Activated CD8-positive, alpha-beta T cell treated with anti-CD3 and anti-CD28 coated beads for 36 hours (primary cell): ENCODE data around the gene IZUMO1. TPM values are rescaled to one million over a fixed set of nuclear protein-coding genes. Genes with fewer than 3 reads are reported as not detected.

Experiments used
- ATAC-seq: fragments of 200-7000 bp; cut with Tn5 transposase; one replicate; pipeline ENCODE4 v1.10.0; 2021; ENCODE audit warnings: mild to moderate bottlenecking, moderate library complexity
- CTCF ChIA-PET: fragments of 350-600 bp; sonication (Branson Sonifier 250); formaldehyde crosslinking; loops from one replicate; lab custom pipeline; 2021; ENCODE audit warnings: antibody characterized with exemption; lab: Charles Lee
- POLR2A ChIA-PET: fragments of 350-600 bp; sonication (Branson Sonifier 250); formaldehyde crosslinking; loops from one replicate; lab custom pipeline; 2021; ENCODE audit warnings: antibody characterized with exemption; lab: Charles Lee
- DNase-seq: peaks from one replicate; pipeline ENCODE4 v3.0.0-alpha.2; 2020
- H3K27ac Mint-ChIP-seq: one replicate; pipeline ENCODE4 v1.8.0; 2021; ENCODE audit warnings: mild to moderate bottlenecking, mixed read lengths
- H3K27me3 Mint-ChIP-seq: one replicate; pipeline ENCODE4 v1.8.0; 2021; ENCODE audit warnings: mixed read lengths
- H3K36me3 Mint-ChIP-seq: one replicate; pipeline ENCODE4 v1.8.0; 2021; ENCODE audit warnings: low read depth, mixed read lengths
- H3K4me1 Mint-ChIP-seq: one replicate; pipeline ENCODE4 v1.8.0; 2021; ENCODE audit warnings: low read depth, mixed read lengths
- H3K4me3 Mint-ChIP-seq: one replicate; pipeline ENCODE4 v1.8.0; 2021; ENCODE audit warnings: mild to moderate bottlenecking, moderate library complexity, mixed read lengths
- H3K9me3 Mint-ChIP-seq: one replicate; pipeline ENCODE4 v1.8.0; 2021; ENCODE audit warnings: mixed read lengths
- CTCF ChIP-seq: fragments of 200-600 bp; IDR thresholded peaks from one replicate; pipeline ENCODE4 v1.8.0; 2022; ENCODE audit warnings: antibody characterized with exemption, mild to moderate bottlenecking
- intact Hi-C: fragments of 100-400 bp; cut with micrococcal nuclease; formaldehyde crosslinking; loops from one replicate; pipeline ENCODE4 v1.10.0; 2022
- total RNA-seq, 2 experiments: library from RNA; stranded (reverse); gene quantifications; one replicate each; pipeline ENCODE4 v1.2.3, GENCODE V29; 2021

Gene IZUMO1
- total RNA-seq, 2 experiments from 2014 or later, result not detected

DNA sequence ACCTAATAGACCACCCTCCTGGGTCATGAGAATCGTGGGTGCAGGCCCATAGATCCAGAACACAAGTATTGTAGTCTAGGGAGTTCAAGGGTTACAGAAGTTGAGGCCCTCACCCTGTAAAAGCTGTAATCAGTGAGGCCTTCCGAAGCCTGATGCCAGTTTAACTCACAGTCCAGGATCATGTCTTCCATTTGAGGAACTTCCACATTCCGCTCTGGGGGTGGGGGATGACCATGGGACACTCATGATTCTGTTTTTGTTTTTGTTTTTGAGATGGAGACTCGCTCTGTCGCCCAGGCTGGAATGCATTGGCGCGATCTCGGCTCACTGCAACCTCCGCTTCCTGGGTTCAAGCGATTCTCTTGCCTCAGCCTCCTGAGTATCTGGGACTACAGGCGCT, 4.6 kb downstream of the IZUMO1 start:
- ChIA-PET POLR2A (interaction anchor here (1.2 kb wide), 1 partner anchor 16 kb away, joined by 3 read pairs; no protein-coding TSS in a partner anchor), CTCF (no interaction called here)
- Mint-ChIP-seq H3K27me3 (peaks cover 18% of the 10 kb centered on the region), H3K4me3 (no peak overlapping the region), H3K27ac (no peak overlapping the region), H3K36me3 (no peaks in the 10 kb centered on the region), H3K4me1 (peaks cover 21% of the 10 kb centered on the region), H3K9me3 (no peaks in the 10 kb centered on the region)
- ATAC-seq, result no peak
- intact Hi-C loops, result loop anchor here (10.0 kb wide), 1 partner anchor 97 kb away; the partner anchor contains the start of gene CA11
- no peak for DNase-seq
- no peak for TF ChIP-seq CTCF

- Mint-ChIP-seq H3K4me1 (peaks cover 21% of the 10 kb centered on the region), H3K36me3 (no peaks in the 10 kb centered on the region), H3K27me3 (peaks cover 17% of the 10 kb centered on the region), H3K27ac (no peak overlapping the region), H3K9me3 (no peaks in the 10 kb centered on the region), H3K4me3 (no peak overlapping the region)
- ATAC-seq (peak; percentile 17), DNase-seq (peak; percentile 65)
- intact Hi-C loops, result loop anchor here (10.0 kb wide), 1 partner anchor 97 kb away; the partner anchor contains the start of gene CA11
- CTCF ChIA-PET, result no interaction called here
- POLR2A ChIA-PET, result interaction anchor here (1.2 kb wide), 1 partner anchor 16 kb away, joined by 3 read pairs; no protein-coding TSS in a partner anchor
- TF ChIP-seq CTCF, result no peak
These were observed 5.3 kb downstream of the IZUMO1 start for GRCh38 chr19:48741129-48741999.

DNA sequence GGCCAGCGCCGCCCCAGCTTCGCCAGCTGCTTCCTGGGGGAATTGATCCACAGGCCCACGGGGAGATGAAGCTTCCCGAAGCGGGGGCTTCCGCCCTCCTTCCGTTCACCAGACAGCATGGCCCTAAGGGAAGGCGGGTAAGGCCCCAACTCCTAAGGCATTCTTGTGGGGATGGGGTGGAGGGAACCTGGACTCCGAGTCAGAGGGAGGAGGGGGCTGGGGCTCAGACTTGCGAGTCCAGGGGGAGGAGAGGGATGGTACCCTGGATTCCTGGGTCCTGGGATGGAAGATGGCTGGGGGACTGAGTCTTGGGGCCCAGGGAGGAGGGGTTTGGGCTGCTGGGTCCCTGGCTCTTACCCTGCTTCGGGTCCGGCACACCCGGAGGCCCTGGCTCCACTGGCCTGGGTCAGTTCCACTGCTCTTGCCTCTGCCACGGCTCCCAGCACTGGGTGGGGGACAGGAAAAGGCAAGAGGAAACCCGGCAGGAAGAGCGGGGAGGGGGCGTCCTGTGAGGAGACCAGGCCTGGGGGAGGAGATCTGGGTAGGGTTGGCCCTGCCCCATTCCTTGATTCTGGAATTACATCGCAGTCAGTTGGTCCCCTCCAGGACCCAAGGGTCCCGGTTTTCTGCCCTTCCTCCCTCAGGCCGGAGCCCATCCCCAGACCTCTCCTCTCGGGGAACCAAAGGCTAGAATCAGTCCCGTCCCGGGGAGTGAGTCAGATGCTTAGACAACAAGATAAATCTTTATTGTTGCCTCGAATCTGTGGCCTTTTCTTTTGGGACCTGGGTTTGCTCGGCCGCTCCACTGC, 6.3 kb downstream of the IZUMO1 start, which contains the start of gene RASIP1:
Gene RASIP1, minus strand, starts transcription at position 447 of the 809 bp plus-strand sequence. Its CDS starts 328 bp downstream, at position 119.
- ATAC-seq (no peak), DNase-seq (no peak)
- peak within 1 kb of the TSS; percentile 26 for H3K4me3 Mint-ChIP-seq
- no peaks in the 10 kb centered on the region for H3K36me3 Mint-ChIP-seq
- TF ChIP-seq CTCF, result no peak
- intact Hi-C loops, result loop anchor here (10.0 kb wide), 1 partner anchor 96 kb away; the partner anchor contains the start of gene CA11
- no peak within 1 kb of the TSS for H3K27ac Mint-ChIP-seq
- H3K9me3 Mint-ChIP-seq, result no peaks in the 10 kb centered on the region
- CTCF ChIA-PET, result interaction anchor here (1.3 to 2.7 kb wide), 3 partner anchors 20 to 65 kb away, joined by 3 to 18 read pairs (median 6); no protein-coding TSS in a partner anchor
- peaks cover 9% of the 10 kb centered on the region for H3K27me3 Mint-ChIP-seq
- H3K4me1 Mint-ChIP-seq, result peaks cover 16% of the 10 kb centered on the region
- POLR2A ChIA-PET, result interaction anchor here (1.0 to 1.2 kb wide), 2 partner anchors 14 to 593 kb away, joined by 5 read pairs; no protein-coding TSS in a partner anchor

DNA sequence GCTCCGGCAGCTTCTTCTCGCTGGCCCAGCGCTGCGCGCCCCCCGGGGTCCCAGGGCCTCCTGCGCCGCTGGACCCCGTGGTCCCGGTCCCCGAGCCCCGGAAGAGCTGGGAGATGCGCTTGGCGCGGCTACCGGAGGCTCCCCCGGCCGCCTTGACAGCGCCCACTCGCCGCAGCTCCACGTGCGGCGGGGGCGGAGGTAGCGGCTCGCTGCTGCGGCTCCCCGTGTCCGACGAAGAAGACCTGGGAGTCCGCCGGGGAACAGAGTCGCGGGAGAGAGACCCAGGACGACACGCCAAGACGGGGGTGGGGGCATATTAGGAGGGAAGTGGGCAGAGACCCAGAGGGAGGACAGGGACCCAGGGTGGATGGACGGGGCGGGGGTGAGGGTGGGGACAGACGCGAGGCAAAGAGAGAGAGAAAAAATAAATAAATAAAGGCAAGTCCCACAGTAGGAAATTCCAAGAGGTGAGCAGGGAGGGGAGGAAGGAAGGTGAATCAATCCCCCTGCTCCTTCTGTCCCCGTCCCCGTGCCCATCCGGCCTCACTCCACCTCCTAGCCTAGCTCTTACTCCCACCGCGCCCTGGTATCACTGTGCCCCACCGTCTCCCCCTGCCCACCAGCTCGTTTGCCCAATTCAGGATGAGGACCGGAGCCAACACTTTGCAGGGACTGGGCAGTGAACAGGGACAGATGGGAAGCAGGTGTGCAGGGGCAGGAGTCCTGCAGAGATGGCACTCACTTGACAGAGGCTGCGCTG, 7.1 kb downstream of the IZUMO1 start:
- no peak for ATAC-seq
- Mint-ChIP-seq H3K9me3 (no peaks in the 10 kb centered on the region), H3K36me3 (no peaks in the 10 kb centered on the region), H3K4me3 (peak overlapping the region; percentile 26), H3K27me3 (peaks cover 6% of the 10 kb centered on the region), H3K27ac (no peak overlapping the region), H3K4me1 (peaks cover 16% of the 10 kb centered on the region)
- ChIA-PET POLR2A (interaction anchor here (0.6 to 1.4 kb wide), 6 partner anchors 12 to 1141 kb away, joined by 3 to 5 read pairs (median 4); partner anchors contain the start of gene FUT1), CTCF (interaction anchor here (0.9 to 3.0 kb wide), 11 partner anchors 12 to 98 kb away, joined by 3 to 19 read pairs (median 5); partner anchors contain the start of gene CA11)
- intact Hi-C loops, result loop anchor here (10.0 kb wide), 1 partner anchor 95 kb away; the partner anchor contains the start of gene CA11
- no peak for DNase-seq
- TF ChIP-seq CTCF, result no peak
